ENCODE results near the gene SLC4A1AP.
"Not testable (repeated sequence)": the region's sequence is repeated elsewhere in the genome, so short reads cannot be mapped to it uniquely, and the experiment has no call there.

Gene SLC4A1AP

DNA sequence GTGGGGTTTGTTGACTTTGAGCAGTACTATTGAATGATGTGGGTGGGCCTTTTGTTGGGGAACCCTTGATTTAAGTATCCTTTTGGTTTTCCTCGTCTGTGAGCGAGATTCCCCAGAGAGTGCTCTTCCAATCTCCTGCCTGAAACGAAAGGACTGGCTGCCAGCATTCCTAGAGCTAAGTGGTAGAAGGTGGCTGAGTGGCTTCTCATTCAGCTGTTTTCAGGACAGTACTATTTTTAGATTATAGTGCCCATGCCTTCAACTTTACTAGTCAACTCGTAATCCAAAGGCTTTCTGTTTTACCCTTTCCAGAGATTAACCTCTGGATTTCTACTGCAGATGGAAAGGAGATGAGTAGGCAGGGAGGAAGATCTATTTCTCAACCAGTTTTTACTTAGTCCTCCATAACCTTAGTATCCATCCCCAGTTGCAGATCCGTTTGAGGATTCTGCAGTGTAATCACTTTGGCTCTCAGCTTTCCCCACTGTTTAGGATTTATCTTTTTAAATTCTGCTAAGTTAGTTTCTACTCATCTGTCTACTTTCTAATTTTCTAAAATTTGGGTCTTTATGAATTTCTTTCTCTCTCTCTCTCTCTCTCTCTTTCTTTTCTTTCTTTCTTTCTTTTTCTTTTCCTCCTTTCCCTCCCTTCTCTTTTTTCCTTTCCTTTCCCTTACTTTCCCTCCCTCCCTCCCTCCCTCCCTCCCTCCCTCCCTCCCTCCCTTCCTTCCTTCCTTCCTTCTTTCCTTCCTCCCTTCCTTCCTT is 9.2 kb downstream of the SLC4A1AP start:
- no peak overlapping the region for H3K27ac ChIP-seq (ENCODE audit: poor library complexity, severe bottlenecking)
- no peaks in the 10 kb centered on the region for H3K4me1 ChIP-seq (ENCODE audit: insufficient read depth, poor library complexity, severe bottlenecking)
- H3K36me3 ChIP-seq (ENCODE audit: low read depth): peaks cover 80% of the 10 kb centered on the region
- no peaks in the 10 kb centered on the region for H3K9me3 ChIP-seq (ENCODE audit: severe bottlenecking)
- H3K4me3 ChIP-seq (ENCODE audit: severe bottlenecking): no peak overlapping the region
- ATAC-seq (ENCODE audit: low read depth): no peak
- TF ChIP-seq, protein P1, sequence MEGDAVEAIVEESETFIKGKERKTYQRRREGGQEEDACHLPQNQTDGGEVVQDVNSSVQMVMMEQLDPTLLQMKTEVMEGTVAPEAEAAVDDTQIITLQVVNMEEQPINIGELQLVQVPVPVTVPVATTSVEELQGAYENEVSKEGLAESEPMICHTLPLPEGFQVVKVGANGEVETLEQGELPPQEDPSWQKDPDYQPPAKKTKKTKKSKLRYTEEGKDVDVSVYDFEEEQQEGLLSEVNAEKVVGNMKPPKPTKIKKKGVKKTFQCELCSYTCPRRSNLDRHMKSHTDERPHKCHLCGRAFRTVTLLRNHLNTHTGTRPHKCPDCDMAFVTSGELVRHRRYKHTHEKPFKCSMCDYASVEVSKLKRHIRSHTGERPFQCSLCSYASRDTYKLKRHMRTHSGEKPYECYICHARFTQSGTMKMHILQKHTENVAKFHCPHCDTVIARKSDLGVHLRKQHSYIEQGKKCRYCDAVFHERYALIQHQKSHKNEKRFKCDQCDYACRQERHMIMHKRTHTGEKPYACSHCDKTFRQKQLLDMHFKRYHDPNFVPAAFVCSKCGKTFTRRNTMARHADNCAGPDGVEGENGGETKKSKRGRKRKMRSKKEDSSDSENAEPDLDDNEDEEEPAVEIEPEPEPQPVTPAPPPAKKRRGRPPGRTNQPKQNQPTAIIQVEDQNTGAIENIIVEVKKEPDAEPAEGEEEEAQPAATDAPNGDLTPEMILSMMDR (IDR thresholded peaks at IDR 0.05; ENCODE audit: poor library complexity, severe bottlenecking): no peak
- DNase-seq (ENCODE audit: low spot score): no peak
- no peaks in the 10 kb centered on the region for H3K27me3 ChIP-seq (ENCODE audit: insufficient read depth, poor library complexity, severe bottlenecking)

DNA sequence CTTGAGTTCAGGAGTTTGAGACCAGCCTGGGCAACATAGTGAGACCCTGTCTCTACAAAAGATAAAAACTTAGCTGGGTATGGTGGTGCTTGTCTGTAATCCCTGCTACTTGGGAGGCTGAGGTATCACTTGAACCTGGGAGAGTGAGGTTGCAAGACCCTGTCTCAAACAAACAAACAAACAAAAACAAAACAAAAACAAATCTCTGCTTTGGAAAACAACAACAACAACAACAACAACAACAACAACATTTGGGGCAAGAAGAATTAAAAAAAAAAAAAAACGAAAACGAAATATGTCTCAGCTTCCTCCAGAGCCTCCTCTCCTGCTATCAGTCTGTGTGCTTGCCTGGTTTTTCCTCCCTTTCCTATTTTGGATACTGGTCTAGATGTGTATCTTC is 16.9 kb downstream of the SLC4A1AP start:
- Histone ChIP-seq H3K27me3 (ENCODE audit: insufficient read depth, poor library complexity, severe bottlenecking) (no peaks in the 10 kb centered on the region), H3K4me1 (ENCODE audit: insufficient read depth, poor library complexity, severe bottlenecking) (peaks cover 23% of the 10 kb centered on the region), H3K9me3 (ENCODE audit: severe bottlenecking) (no peaks in the 10 kb centered on the region), H3K27ac (ENCODE audit: poor library complexity, severe bottlenecking) (peak overlapping the region; percentile 79), H3K4me3 (ENCODE audit: severe bottlenecking) (no peak overlapping the region), H3K36me3 (ENCODE audit: low read depth) (peaks cover 61% of the 10 kb centered on the region)
- ATAC-seq (ENCODE audit: low read depth): no peak
- no peak for DNase-seq (ENCODE audit: low spot score)
- TF ChIP-seq, protein P1 (IDR thresholded peaks at IDR 0.05; ENCODE audit: poor library complexity, severe bottlenecking): no peak

DNA sequence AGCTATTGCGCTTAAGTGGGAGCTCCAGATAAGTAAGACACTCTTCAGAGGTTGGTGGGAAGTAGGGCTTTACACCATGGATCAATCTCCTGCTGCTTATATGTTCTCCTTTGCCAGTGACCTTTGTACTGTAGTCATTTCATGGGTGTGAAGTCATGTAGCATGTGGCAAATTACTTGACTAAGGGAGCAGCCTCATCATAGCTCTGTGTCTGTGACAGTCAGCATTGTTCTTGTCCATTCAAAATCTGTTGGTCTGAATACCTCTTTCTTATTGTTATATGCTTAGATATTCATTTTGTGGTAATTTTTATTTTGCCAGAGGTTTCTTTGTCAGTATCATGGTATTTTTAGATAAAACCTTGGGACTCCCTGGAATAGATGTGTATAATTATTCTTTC is 18.2 kb downstream of the SLC4A1AP start:
- H3K4me3 ChIP-seq (ENCODE audit: severe bottlenecking): no peak overlapping the region
- DNase-seq (ENCODE audit: low spot score) (no peak), ATAC-seq (ENCODE audit: low read depth) (no peak; the same call in 2 of the 3 replicates)
- H3K36me3 ChIP-seq (ENCODE audit: low read depth): peaks cover 64% of the 10 kb centered on the region
- no peaks in the 10 kb centered on the region for H3K9me3 ChIP-seq (ENCODE audit: severe bottlenecking)
- H3K4me1 ChIP-seq (ENCODE audit: insufficient read depth, poor library complexity, severe bottlenecking): peaks cover 23% of the 10 kb centered on the region
- H3K27me3 ChIP-seq (ENCODE audit: insufficient read depth, poor library complexity, severe bottlenecking): no peaks in the 10 kb centered on the region
- H3K27ac ChIP-seq (ENCODE audit: poor library complexity, severe bottlenecking): peak overlapping the region; percentile 79
- TF ChIP-seq, protein P1 (IDR thresholded peaks at IDR 0.05; ENCODE audit: poor library complexity, severe bottlenecking): no peak

DNA sequence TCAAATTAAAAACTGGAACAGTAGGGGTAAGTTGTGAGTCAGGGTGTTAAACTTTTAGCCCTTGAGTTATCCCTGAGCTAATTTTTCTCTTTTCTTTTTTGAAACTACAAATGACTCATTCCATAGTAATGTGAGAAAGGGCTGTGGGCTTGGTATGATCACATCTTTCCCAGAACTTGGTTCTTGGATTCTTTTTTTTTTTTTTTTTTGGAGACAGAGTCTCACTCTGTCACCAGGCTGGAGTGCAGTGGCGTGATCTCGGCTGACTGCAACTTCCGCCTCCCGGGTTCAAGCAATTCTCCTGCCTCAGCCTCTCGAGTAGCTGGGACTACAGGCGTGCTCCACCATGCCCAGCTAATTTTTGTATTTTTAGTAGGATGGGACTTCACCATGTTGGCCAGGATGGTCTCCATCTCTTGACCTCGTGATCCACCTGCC is 18.7 kb downstream of the SLC4A1AP start:
- H3K9me3 ChIP-seq (ENCODE audit: severe bottlenecking); H3K27me3 ChIP-seq (ENCODE audit: insufficient read depth, poor library complexity, severe bottlenecking); DNase-seq (ENCODE audit: low spot score); H3K4me3 ChIP-seq (ENCODE audit: severe bottlenecking): not testable (repeated sequence)
- peaks cover 23% of the 10 kb centered on the region for H3K4me1 ChIP-seq (ENCODE audit: insufficient read depth, poor library complexity, severe bottlenecking)
- H3K36me3 ChIP-seq (ENCODE audit: low read depth): peaks cover 62% of the 10 kb centered on the region
- peak; percentile 87 for ATAC-seq (ENCODE audit: low read depth)
- peak overlapping the region; percentile 79 for H3K27ac ChIP-seq (ENCODE audit: poor library complexity, severe bottlenecking)

DNA sequence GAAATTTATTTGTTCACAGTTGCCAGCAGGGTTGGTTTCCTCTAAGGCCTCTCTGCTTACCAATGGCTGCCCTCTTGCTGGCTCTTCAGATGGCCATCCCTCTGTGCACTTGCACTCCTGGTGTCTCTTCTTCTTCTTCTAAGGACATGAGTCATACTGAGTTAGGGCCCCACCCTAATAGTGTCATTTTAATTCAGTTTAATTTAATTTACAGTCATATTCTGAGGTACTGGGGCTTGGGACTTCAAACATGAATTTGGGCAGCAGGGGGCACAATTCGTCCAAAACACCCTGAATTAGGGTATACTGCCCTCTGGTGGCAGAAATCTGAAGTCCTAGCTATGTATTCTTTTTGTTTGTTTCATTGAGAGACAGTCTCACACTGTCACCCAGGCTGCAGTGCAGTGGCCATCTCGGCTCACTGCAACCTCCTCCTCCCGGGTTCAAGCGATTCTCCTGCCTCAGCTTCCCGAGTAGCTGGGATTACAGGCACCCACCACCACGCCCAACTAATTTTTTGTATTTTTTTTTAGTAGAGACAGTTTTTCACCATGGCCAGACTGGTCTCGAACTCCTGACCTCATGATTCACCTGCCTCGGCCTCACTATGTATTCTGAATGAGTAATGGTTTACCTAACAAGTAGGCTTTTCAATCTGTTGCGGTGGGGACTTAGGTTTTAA is 19.8 kb downstream of the SLC4A1AP start:
- TF ChIP-seq, protein P1 (IDR thresholded peaks at IDR 0.05; ENCODE audit: poor library complexity, severe bottlenecking): peak; percentile 98
- H3K9me3 ChIP-seq (ENCODE audit: severe bottlenecking): no peaks in the 10 kb centered on the region
- H3K4me3 ChIP-seq (ENCODE audit: severe bottlenecking): no peak overlapping the region
- H3K27me3 ChIP-seq (ENCODE audit: insufficient read depth, poor library complexity, severe bottlenecking): no peaks in the 10 kb centered on the region
- H3K27ac ChIP-seq (ENCODE audit: poor library complexity, severe bottlenecking): peak overlapping the region; percentile 79
- H3K36me3 ChIP-seq (ENCODE audit: low read depth): peaks cover 60% of the 10 kb centered on the region
- DNase-seq (ENCODE audit: low spot score): no peak
- peak; percentile 62 for ATAC-seq (ENCODE audit: low read depth)
- H3K4me1 ChIP-seq (ENCODE audit: insufficient read depth, poor library complexity, severe bottlenecking): peaks cover 23% of the 10 kb centered on the region

DNA sequence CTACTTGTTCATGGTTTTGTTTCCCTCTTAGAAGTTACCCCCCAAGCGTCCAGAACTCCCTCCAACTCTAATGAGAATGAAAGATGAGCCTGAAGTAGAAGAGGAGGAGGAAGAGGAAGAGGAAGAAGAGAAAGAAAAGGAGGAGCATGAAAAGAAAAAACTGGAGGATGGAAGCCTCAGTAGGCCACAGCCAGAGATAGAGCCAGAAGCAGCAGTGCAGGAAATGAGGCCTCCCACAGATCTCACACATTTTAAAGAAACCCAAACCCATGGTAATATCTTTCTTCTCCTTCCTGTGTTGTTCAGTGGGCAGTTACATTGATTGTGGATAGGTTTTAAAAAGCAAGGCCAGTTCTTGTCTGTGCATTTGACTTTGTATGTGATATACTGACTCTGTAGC is 21.3 kb downstream of the SLC4A1AP start:
- peaks cover 64% of the 10 kb centered on the region for H3K36me3 ChIP-seq (ENCODE audit: low read depth)
- peaks cover 35% of the 10 kb centered on the region for H3K4me1 ChIP-seq (ENCODE audit: insufficient read depth, poor library complexity, severe bottlenecking)
- H3K4me3 ChIP-seq (ENCODE audit: severe bottlenecking); H3K27me3 ChIP-seq (ENCODE audit: insufficient read depth, poor library complexity, severe bottlenecking); H3K9me3 ChIP-seq (ENCODE audit: severe bottlenecking); H3K27ac ChIP-seq (ENCODE audit: poor library complexity, severe bottlenecking); DNase-seq (ENCODE audit: low spot score); ATAC-seq (ENCODE audit: low read depth): not testable (repeated sequence)
